Esophagus squamous epithelium (tissue), 4 donors: ENCODE results near the gene LRP1B.

Experiments
- POLR2A ChIP-seq, 4 donors: fragments of 450-650 bp; IDR thresholded peaks; one replicate each; pipeline ENCODE4 v1.6.1; 2017; ENCODE audit warnings: antibody characterized with exemption in 4 of 4, mild to moderate bottlenecking in 4 of 4, moderate library complexity in 3 of 4
- TF ChIP-seq, protein P1 (sequence below), 6 experiments: fragments of 450-650 bp in 4 of 6; fragments of 200-600 bp in 2 of 6; sonication (generic) in 2 of 6; IDR thresholded peaks; one replicate each; pipeline ENCODE4 v1.5.1; 2016 to 2019; ENCODE audit warnings: antibody characterized with exemption in 6 of 6, mild to moderate bottlenecking in 4 of 6, moderate library complexity in 4 of 6

DNA sequence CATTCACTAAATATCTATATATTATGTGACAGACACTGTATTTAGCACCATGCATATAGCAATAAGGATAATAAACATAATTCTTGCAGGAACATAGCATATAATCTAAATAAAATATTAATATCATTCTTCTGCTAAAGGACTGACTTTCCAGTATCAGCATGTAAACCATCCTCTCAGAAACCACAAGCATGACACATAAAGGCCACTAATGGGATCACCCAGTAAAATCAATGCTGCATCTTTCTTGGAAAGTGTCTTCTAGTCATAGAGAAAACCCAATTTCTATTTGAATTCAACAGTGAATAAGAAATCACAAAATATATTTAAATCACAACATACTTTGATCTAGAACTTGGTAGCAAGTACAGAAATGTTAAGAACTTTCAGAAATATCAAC, 5.8 kb upstream of the LRP1B start:
- TF ChIP-seq, protein P1, sequence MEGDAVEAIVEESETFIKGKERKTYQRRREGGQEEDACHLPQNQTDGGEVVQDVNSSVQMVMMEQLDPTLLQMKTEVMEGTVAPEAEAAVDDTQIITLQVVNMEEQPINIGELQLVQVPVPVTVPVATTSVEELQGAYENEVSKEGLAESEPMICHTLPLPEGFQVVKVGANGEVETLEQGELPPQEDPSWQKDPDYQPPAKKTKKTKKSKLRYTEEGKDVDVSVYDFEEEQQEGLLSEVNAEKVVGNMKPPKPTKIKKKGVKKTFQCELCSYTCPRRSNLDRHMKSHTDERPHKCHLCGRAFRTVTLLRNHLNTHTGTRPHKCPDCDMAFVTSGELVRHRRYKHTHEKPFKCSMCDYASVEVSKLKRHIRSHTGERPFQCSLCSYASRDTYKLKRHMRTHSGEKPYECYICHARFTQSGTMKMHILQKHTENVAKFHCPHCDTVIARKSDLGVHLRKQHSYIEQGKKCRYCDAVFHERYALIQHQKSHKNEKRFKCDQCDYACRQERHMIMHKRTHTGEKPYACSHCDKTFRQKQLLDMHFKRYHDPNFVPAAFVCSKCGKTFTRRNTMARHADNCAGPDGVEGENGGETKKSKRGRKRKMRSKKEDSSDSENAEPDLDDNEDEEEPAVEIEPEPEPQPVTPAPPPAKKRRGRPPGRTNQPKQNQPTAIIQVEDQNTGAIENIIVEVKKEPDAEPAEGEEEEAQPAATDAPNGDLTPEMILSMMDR (IDR thresholded peaks at IDR 0.05), result no peak
- no peak for TF ChIP-seq POLR2A (IDR thresholded peaks at IDR 0.05)
